Measurements from ENCODE around the gene ALKAL2. TPM values are rescaled to one million over a fixed set of nuclear protein-coding genes. Genes with fewer than 3 reads are reported as not detected.

Gene ALKAL2
- total and polyA plus RNA-seq, 2 of the 13 experiments (the other 11 are each of a cell fraction or from before 2014, with no cell fraction given): 0.22 to 1.7 TPM

GRCh38 chr2:295090-295489 is 7.2 kb upstream of the ALKAL2 start (continued):
- TF ChIP-seq PBX2 (CRISPR knock-in tag; IDR thresholded peaks at IDR 0.05): peak; percentile 76
- TF ChIP-seq ZNF674 (CRISPR knock-in tag; IDR thresholded peaks at IDR 0.05; ENCODE audit: low read depth): no peak

- ChIA-PET POLR2A (interaction anchor here (1.5 to 2.1 kb wide), 2 partner anchors 114 to 118 kb away, joined by 4 to 18 read pairs; no protein-coding TSS in a partner anchor), CTCF (ENCODE audit: low intra/inter-chr PET ratio, low total read pairs) (interaction anchor here (1.0 to 3.9 kb wide), 8 partner anchors 16 to 347 kb away, joined by 3 to 96 read pairs (median 5); no protein-coding TSS in a partner anchor)
- H3K4me2 ChIP-seq (ENCODE audit: low read depth, low read length): peak overlapping the region; percentile 94
- H3K9ac ChIP-seq (ENCODE audit: insufficient read depth, low read depth, low read length): peak overlapping the region; percentile 49; the same call in 1 of the 2 replicates
- peaks cover 16% of the 10 kb centered on the region for H3K4me1 ChIP-seq (ENCODE audit: insufficient read depth, low read length)
- BruUV-seq (replicated peaks): no TSS peak
- DNase-seq (ENCODE audit: low spot score) (peak; percentile 76), ATAC-seq (peak; percentile 83), FAIRE-seq (peak; percentile 81)
- intact Hi-C loops (cut with micrococcal nuclease; ENCODE audit: unreplicated experiment) (loop anchor here (1.0 to 2.0 kb wide), 4 partner anchors 44 to 347 kb away; no protein-coding TSS in a partner anchor), in situ Hi-C loops (cut with HindIII; ENCODE audit: extremely low pct_ligation_motif_present, low pct_unique_long_range_greater_than_20kb) (loop anchor here (5.0 kb wide), 1 partner anchor 347 kb away; no protein-coding TSS in a partner anchor)
- peaks cover 3 to 19% of the 10 kb centered on the region in 2 experiments for H3K27me3 ChIP-seq (ENCODE audit: control insufficient read depth in 1 of 2, insufficient read depth in 2 of 2, low read length in 2 of 2)
- H2AFZ ChIP-seq (ENCODE audit: low read length): peak overlapping the region; percentile 75
- WGBS (ENCODE audit: low lambda C conversion rate): 2% methylated on average over 15 of the region's 15 CpGs
- H4K20me1 ChIP-seq (ENCODE audit: insufficient read depth, low read length): no peaks in the 10 kb centered on the region
- no peaks in the 10 kb centered on the region for H3K79me2 ChIP-seq (ENCODE audit: insufficient read depth, low read length)
- H3K4me3 ChIP-seq (replicated peaks in 1 of 3; ENCODE audit: insufficient read depth in 1 of 3, low read depth in 2 of 3, low read length in 3 of 3): peak overlapping the region; percentile 55 to 82 (median 65)
- H3K36me3 ChIP-seq (replicated peaks in 1 of 2; ENCODE audit: control insufficient read depth in 1 of 2, insufficient read depth in 2 of 2, low read length in 2 of 2): no peaks in the 10 kb centered on the region
- H3K9me3 ChIP-seq (ENCODE audit: low read length): no peaks in the 10 kb centered on the region
- H3K27ac ChIP-seq (ENCODE audit: extremely low read length, insufficient read depth, low read length): no peak overlapping the region
- TF ChIP-seq NONO (IDR thresholded peaks at IDR 0.05) (no peak), NONO (CRISPR knock-in tag; conservative IDR thresholded peaks at IDR 0.05) (peak; percentile 54; the same call in 1 of the 2 replicates), ZNF235 (CRISPR knock-in tag; IDR thresholded peaks at IDR 0.05; ENCODE audit: borderline replicate concordance) (no peak), ZNF12 (CRISPR knock-in tag; IDR thresholded peaks at IDR 0.05) (no peak), GATAD2A (CRISPR knock-in tag; IDR thresholded peaks at IDR 0.05) (peak; percentile 58; the same call in 1 of the 2 replicates), ZNF687 (CRISPR knock-in tag; IDR thresholded peaks at IDR 0.05) (peak; percentile 33; the same call in 1 of the 2 replicates), KLF6 (CRISPR knock-in tag; IDR thresholded peaks at IDR 0.05) (0 out of 2 replicates have a peak, but pooled peaks have one; percentile 61), KLF16 (CRISPR knock-in tag; IDR thresholded peaks at IDR 0.05) (0 out of 4 replicates have a peak, but pooled peaks of 1 of the 2 experiments have one; percentile 39), TFAP4 (IDR thresholded peaks at IDR 0.05; ENCODE audit: borderline replicate concordance, low read depth) (peak; percentile 36; the same call in 1 of the 2 replicates), ZC3H13 (CRISPR knock-in tag; IDR thresholded peaks at IDR 0.05) (no peak)
These were observed 2.3 kb upstream of the ALKAL2 start for GRCh38 chr2:290090-290722.

Measured in HepG2 (cell line).